Stimulated activated CD4-positive, alpha-beta T cell treated with anti-CD3 and anti-CD28 coated beads, Interleukin-4, amount 100 ng/mL, for 4 hours (primary cell): ENCODE results near the gene CACNA1A.
"Not testable (repeated sequence)": the region's sequence is repeated elsewhere in the genome, so short reads cannot be mapped to it uniquely, and the experiment has no call there.

Experiments
- DNase-seq, 2 experiments: peaks; one replicate each; pipeline ENCODE4 v3.0.0-alpha.2; 2020

The CACNA1A gene

DNA sequence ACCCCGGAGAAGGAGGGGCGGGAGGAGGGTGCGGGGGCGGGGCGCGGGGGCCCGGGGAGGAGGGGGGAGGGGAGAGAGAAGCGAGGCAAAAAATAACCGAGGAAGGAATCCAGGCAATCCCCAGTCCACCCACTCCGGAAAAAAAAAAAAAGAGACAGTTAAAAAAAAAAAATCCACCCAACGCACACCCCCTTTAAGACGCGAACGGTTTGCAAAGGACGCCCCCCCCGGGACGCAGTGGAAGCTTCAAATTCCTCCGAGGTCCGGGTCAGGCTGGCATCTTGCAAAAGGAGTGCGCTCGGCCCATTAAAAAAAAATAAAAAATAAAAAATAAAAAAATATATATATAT, at the start of gene CACNA1A:
Gene CACNA1A, minus strand, starts transcription at position 9 of the 350 bp plus-strand sequence. CDS start 255 bp downstream, outside the sequence.
- no peak for DNase-seq

DNA sequence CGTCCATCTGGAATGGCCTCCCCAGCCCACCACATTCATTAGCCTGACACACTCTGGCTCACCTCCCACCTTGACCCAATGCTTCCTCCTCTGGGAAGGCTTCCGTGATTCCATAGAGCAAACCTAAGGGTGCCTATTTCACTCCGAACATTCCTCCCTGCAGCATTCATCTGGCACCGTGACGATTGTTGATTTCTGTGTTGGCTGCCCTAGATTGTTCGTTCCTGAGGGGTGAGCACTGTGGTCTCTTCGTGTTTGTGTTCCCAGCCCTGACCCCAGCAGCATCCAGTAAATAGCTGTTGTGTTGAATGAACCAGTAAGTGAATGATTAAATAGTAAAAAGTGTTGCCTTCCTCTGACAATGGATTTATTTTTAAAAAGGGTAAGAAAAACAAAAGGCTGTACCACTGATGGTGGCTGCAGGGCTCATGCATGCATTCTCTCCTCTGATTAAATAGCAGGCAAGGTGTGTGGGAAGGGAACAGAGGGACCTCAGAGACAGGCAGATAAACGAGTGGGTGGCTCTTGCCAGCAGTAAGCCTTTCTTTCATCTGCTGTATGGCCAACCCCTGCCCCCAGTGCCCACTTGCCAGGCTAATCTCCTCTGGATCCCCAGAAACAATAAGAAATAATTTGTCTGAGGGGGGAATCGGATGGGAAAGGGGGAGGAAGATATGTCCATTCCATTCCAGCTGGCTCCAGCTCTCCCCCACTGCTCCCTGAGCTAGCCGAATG, 48.4 kb upstream of the CACNA1A start:
- no peak for DNase-seq

DNA sequence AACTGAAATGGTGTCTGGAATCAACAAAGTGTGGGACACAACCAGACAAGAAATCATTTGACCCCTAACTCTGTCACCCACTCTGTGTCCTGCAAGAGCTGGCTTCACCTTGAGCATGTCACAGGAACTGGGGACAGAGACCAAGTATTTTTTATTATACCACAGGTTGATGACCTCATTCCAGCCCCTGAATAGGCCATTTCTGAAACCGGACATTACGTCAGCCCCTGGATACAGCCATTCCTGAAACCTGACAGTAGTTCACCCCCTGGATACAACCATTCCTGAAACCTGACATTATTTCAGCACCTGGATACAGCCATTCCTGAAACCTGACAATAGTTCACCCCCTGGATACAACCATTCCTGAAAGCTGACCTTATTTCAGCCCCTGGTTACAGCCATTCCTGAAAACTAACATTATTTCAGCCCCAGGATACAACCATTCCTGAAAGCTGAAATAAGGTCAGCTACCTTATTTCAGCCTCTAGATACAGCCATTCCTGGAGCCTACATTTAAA, 47.7 kb upstream of the CACNA1A start:
- no peak for DNase-seq

DNA sequence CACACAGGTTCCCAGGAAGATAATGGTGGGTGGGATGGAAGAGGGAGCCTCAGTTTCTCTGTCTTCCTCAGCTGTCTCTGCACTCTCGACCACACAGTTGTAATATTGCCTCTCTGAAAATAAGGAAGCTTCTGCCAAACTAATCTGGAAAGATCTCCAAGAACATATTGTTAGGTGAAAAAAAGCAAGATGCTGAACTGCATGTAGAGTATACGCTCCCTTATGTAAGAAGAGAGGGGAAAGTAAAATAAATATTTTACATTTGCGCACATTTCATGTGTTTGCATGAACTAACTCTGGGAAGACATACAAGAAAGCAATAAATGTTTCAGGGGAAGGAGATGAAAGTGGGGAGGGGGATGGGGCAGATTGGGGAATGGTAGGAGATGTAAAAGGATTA, 41.9 kb upstream of the CACNA1A start:
- no peak for DNase-seq

DNA sequence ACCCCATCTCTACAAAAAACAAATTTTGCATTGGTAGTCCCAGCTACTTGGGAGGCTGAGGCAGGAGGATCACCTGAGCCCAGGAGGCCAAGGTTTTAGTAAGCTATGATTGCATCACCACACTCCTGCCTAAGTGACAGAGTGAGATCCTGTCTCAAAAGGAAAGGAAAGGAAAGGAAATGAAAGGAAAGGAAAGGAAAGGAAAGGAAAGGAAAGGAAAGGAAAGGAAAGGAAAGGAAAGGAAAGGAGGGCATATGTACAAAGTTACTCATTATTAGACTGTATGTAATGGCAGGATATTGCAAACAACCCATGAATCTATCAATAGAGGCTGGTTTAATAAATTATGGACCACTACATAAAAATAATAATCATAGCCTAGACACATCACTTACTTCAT, 40.8 kb upstream of the CACNA1A start:
- no peak for DNase-seq

DNA sequence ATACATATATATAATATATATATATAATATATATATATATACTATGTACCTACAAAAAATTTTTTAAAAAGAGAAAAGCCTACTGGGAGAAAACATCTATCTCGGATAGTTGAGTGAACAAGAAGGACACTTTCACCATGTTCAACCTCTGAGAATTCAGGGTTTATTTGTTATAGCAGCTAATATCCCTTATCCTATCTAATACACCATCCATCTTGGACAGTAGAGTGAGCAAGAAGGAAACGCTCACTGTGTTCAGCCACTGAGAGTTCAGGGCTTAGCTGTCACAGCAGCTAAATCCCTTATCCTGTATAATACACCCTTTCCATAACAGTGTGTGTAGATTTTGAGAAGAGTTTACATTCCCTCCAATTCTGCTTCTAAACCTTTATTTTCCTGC, 38.1 kb upstream of the CACNA1A start:
- no peak for DNase-seq

DNA sequence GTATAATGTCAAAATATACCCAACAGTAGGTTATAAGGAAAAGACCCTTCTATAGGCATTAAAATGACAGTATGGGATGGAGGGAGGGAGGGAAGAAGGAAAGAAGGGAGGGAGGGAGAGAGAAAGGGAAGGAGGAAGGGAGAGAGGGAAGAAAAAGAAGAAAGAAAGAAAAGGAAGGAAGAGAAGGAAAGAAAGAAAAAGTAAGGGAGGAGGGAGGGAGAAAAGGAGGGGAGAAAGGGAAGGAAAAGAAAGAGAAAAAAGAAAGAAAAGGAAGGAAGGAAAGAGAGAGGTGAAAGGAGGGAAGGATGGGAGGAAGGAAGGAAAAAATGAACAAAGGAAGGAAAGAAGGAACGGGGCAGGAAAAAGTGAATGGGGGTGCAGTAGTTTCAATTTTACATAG, 35.3 kb upstream of the CACNA1A start:
- DNase-seq: no peak

DNA sequence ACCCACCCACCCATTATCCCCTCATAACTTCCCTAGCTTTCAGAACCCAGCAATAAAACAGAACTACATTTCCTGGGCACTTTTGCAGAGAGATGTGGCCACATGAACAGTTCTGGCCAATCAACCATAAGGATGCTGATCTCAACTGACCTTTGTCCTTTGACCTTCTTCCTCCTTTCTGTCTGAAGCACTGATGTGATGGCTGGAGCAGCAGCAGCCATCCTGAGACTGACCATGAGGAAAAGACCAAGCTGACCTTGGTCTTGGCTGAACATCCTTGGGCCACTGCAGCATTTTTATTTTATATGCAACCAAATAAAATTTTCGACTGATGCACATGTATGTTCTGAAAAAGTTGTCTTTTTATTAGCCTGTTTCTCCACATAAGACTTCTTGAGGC, 33.1 kb upstream of the CACNA1A start:
- no peak for DNase-seq

DNA sequence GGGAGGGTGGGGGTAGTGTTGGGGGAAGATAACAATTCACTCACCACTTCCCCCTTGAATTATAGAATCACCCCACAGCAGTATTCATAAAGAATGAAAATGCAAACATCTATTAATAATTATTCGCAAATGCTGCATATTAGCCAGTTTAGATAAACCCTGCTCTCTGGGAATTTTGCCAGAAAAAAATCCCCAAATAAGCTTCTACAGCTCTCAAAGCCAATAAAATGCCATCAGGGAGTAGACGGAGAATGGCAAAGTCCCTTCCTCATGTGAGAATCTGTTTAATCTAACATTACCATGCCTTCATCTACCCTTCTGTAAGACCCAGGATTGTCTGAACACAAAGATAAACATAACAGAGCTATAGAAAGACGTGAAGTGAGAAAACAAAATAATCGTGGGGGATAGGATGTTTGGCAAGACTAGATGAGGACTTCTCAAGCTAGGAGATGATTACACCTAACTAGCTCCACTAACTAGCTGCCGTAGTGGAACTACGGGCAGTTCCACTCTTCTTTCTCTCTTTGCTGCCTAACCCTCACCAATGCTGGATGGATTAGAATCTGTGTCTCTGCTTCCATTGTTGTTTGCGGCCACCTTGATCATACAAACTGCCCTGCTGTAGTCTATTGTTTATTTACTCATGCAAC, 32.4 kb upstream of the CACNA1A start:
- no peak for DNase-seq

DNA sequence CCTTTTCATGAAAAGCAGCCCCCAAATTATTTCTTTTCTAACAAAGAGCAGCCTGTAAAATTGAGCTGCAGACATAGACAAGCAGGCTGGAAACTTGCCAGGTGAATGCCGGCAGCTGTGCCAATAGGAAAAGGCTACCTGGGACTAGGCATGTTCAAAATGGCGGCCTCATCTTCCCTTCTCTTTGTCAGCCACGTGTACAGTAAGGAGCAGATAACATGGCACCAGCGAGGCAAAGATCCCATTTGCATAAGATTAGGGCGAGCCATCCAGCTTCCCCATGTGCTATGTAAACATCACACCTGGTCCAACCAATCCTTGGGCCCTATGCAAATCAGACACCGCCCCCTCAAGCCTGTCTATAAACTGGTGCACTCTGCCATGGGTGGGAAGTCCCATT, 31.2 kb upstream of the CACNA1A start:
- DNase-seq: no peak

DNA sequence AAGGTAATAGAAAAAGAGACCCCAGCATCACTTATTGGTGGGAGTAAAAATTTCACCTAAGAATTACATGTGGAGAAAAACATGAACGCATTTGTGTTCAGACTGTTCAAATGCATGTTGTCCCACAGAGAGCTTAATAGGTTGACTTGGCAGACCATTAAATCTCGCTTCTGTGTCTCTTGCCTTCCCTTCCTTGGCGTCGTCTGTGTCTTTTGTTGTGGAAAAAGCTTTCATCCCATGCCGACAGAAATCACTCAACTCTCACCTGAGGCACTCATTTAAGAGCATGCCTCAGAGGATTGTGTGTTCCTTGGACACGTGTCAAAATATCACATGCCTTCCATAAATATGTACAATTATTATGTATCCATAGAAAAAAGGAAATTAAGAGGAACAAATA, 24.4 kb upstream of the CACNA1A start:
- no peak for DNase-seq

DNA sequence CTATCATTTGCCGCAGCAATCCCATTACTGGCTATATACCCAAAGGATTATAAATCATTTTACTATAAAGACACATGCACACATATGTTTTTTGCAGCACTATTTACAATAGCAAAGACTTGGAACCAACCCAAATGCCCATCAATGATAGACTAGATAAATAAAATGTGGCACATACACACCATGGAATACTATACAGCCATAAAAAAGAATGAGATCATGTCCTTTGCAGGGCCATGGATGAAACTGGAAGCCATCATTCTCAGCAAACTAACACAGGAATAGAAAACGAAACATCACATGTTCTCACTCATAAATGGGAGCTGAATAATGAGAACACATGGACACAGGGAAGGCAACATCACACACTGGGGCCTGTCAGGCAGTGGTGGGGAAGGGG, 23.4 kb upstream of the CACNA1A start:
- DNase-seq: not testable (repeated sequence)

DNA sequence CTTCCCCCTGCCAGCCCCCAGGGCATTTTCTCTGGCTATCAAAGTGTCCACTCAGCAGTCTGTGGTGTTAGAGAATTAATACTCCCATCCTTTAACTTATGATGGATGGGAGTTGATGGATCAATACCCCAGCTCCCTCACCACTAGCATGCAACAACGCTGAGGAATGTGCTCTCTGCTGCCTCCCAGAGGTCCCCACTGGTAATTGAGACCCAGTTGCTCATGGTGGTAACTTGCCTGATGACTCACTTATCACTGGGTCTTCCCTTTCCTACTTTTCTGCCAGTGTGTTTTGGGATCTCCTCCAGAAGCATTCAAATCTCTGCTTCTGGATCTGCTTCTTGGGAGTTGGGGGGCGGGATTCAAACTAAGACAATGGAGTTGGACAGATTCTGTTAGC, 20.3 kb upstream of the CACNA1A start:
- no peak for DNase-seq

DNA sequence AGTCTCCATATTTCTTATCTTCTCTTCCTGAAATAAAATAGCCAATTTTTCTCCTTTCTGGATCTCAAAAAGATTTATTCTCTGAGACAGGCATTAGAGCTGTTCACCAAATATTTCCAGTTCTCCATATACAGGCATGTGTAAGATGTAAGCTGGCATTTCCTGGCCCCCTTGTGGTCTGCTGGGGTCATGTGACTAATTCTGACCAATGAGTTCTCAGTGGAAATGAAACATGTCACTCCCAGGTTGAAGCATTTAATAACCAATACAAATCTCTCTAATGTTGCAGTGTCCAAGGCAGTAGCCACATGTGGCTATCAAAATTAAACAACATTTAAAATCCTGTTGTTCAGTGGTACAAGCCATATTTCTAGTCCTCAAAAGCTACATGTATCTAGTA, 14.8 kb upstream of the CACNA1A start:
- no peak for DNase-seq

DNA sequence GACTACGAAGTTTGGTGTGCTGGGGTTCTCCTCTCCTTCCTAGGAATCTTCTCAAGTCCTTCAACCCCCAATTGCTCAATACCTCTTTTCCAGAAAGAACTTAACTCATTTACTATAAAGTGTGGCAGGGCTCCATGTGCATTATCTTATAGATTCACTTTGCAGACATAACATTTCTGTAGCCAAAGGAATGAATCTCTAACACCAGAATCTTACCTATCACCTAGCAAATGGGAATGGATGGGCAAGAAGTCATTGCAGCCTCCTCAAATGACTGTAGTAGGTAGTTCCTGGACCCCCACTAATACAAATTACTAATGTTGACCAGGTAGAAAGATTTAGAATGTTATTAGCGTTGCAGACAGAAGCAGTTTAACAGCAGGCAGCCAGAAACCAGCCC, 5.7 kb upstream of the CACNA1A start:
- no peak for DNase-seq

DNA sequence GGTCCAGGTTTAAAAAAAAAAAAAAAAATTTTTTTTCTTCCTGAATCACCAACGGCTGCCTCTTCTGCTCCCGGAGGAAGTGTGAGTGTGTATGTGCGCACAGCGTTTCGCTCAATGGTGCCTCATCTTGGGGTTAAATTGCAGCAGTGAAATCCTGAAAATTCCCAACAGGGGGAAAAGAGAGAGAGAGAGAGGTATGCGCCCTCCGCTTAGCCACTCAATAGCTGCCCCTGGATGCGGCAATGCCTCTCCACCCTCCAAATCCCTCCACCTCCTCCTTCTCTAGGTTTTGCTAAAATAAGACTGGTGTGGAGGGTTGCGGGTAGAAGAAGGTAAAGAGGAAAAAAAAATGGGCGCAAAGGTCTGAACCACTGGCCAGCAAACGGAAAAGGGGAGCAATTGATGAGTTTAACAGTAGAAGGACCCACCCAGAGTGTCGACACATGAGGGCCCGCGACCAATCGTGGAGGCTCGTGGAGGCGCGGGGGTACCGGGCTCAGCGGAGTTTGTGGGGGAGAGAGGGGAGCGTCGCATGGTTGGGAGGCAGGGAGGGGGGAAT, 853 bp upstream of the CACNA1A start:
- DNase-seq: no peak

DNA sequence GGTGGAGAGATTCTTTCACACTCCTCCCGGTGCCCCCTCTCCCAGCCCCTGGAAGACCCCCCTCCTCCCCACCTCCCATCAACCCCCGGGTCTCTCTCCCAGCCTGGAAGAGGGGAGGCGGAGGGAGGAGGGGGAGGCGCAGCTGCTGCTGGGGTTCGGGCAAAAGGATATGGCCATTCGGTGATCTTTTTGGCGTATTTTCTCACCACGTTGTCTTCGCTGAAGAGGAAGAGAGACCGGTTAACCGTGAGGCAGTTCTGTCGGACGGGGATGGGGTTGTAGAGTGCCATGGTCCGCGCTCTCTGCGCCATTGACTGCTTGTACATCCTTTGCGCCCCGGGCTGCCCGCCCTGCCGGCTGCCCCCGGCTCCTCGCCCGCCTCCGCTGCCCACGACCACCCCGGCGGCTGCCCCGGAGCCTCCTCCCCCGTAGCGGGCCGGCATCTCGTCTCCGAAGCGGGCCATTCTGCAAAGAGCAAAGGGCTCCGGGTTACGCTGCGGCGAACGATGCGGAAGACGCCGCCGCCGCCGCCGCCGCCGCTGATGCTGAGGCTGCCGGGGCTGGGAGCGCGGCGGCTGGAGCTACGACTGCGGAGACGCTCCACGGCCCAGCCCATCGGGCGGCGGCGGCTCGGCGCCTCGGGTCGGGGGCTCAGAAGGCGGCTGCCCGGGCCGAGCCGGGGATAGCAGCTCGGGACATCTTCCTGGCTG, 363 bp downstream of the CACNA1A start:
- peak in 1 of 2 experiments; percentile 24 for DNase-seq

DNA sequence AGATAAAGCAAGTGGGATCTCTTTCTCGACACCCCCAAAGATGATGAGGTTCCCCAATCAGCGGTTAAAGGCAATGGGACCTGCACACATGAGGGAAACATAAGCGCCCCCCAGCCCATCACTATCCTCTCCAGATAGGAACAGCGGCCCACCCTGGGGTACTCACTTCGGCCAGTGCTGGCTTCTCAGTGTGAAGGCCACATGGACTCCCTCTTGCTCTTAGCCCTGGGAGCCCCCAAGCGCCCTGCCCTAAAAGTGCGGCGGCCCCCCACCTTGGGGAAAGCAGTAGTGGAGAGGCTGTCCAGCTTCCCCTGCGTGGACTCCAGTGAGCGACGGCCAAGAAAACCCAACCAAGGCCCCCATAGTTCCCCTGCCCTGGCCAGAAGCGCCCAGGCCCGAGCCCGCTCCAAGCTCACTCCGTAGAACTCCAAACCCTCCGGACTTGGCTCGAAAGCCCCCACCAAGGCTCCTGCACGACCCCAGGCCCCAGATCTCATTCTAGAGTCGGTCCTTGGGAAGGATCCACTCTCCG, 1.0 kb downstream of the CACNA1A start:
- no peak for DNase-seq

DNA sequence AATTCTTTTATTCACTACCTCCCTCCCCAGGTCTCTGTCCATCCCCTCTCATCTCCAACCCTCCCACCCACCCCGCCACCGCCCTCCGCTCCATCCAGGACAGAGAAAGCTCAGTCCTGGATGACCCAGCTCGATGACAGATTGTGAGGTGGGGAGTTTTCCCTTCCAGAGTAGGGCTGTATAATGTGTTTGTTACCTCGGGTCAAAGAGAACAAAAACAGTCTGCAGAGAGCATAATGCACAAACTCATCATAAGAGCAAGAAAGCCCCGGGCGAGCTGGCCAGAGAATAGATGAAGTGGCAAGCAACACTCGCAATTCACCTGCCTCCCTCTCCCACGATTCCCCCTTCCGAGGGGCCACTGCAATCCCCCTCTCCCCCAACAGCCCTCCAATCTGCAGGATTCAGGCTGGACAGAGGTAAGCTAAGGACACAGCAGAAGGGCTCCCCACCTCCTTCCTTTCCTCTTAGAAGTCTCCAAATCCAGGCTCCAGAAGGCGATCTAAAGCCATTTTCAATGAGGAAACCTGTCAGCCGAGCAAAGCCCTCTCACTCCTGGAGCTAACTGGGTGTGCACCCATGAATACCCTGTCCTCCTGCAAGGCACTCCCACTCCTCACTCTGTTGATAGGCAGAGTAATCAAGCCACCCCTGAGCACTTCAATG, 2.6 kb downstream of the CACNA1A start:
- no peak for DNase-seq

DNA sequence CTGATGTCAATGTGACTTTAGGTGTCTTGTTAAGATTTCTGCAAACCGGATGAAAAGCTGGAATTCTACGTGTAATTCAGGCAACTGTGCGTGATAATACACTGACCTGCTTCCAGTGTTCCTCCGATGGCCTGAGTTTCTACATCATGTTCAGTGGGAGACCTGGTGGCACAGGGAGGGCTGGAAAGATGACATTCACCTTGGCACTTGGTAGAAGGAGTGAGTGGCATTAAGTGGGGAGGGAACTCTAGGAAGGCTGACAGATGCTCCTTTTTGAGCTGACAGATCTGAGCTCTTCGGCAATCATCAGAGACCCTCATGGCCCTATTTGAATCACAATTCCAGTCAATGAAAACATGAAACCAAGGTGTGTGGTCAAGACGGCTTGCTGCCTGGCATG, 4.0 kb downstream of the CACNA1A start:
- no peak for DNase-seq

DNA sequence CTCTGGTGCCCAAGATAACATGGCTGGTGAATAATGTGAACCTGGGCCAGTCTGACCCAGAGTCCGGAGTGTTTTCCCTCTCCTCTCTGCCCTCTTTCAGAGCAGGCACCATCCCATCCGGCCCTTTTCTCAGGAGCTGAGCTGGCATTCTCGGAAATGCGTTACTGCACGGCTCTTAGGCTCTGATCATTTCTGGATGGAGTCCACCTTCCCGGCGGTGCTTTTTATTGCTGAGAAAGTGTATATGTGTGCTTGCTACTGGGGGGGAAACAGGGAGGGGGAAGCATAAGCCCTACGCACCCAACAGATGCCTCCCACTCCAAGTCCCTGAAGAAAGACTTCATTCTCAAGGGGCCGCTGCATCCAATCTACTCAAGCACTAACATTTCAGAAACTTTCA, 6.6 kb downstream of the CACNA1A start:
- DNase-seq: no peak

DNA sequence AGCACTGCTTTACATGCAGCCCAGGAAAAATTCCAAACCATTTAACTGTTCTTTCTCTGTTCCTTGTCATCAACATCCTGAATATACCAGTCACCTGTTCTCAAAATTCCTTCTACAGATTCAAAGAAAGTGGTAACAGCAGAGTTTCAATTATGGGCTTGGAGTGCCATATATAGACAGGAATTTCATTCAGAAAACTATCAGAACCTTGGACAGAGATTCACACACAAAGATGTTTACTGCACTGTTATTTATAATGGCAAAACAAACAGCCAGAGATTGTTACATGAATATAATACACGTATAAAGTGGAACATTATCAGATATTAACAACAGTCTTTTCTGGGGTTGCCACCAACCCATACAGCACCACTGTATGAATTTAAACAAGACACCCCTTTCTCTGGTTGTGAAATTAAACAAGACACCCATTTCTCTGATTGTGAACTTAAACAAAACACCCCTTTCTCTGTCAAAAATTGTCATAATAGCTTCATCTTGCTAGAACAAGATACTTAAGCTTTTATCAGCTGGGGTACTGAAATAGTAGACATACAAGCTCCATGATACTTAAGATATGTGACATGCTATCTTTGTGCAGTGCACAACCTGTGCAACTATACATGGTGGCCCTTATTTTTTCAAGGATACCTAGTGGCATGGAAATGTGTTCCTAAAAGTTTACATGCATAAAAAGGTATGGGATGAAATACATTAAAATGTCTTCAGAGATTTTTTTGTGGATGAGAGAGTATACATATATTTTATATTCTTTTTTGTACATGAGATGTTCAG, 12.6 kb downstream of the CACNA1A start:
- DNase-seq: no peak
